CD4-positive, alpha-beta T cell treated with Interleukin-6 for 4 hours (primary cell): ENCODE measurements around the gene SMAD3.
"Not testable (repeated sequence)": the region's sequence is repeated elsewhere in the genome, so short reads cannot be mapped to it uniquely, and the experiment has no call there.

ENCODE experiments used
- DNase-seq: peaks from one replicate; pipeline ENCODE4 v3.0.0-alpha.2; 2020; ENCODE audit warnings: mixed read lengths

The SMAD3 gene

GRCh38 chr15:67146234-67146633 is 80.8 kb downstream of the SMAD3 start:
- DNase-seq = no peak

DNA sequence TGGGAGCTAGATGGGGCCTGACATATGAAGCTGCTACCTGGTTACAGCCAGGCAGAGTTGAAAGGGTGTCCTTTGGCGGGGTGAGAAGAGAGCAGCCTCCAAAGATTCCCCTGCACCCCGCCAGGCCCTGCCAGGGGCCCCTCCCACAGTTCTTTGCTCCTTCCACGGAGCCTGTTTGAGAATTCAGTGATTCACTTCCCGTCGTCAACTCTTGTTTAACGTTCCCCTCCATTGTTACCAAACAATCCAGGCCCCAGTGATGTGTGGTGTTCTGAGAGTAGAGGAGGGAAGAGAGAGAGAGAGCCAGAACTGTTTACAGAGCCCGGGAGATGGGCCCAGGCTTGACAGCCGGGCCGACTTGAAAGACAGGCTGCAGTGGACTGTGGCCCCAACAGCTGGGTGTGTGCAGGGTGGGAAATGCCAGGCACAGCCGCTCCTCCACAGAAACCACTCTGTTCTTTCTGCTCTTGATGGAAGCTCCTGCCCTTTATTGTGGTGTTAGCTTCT is 81.5 kb downstream of the SMAD3 start:
- DNase-seq = peak; percentile 64

DNA sequence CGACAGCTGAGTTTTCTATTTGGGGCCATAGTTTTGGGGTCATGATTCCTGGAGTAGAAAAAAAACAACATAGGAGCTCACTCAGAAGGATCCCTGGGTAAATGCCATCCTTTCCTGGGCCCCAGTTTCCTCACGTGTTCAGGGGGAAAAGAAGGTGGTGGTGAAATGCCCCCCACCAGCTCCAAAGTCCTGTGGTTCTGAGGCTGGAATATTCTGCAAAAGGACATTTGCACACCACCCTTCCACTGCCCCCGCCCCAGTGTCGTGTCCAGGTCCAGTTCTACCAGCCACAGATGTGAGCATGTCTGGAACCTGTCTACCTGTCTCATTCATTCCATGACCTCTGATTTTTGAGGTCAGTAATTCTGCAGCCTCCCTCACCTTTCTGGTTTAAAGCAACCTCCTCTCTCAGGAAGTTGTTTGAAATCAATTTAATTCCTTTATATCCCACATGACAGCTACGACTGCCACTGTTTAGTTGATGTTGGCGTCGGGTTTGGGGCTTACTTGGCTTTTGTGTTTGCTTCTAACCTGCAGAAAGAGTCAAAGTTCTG is 82.1 kb downstream of the SMAD3 start:
- no peak for DNase-seq

DNA sequence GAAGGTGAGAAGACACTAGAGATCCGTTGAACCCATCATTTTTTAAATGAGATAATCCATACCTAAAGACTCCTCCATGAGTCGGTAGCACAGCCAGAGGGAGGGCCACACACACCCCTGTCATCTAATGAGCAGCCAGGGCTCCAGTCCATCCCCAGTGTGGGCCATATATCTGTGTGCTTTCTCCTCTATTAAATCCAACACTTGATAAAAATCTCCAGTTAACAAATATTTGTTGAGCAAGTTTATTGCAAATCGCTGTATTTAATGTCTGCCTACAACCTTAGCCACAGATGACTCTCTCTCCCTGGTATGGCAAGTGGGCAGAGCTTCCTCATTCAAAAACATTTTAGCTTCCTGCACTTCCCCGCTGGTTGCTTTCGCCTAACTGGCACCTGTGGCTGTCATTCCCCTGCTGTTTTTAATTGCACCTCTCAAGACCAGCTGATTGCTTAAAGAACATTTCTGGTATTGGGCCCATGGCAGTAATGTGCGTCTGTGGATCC is 82.8 kb downstream of the SMAD3 start:
- DNase-seq = peak; percentile 49

DNA sequence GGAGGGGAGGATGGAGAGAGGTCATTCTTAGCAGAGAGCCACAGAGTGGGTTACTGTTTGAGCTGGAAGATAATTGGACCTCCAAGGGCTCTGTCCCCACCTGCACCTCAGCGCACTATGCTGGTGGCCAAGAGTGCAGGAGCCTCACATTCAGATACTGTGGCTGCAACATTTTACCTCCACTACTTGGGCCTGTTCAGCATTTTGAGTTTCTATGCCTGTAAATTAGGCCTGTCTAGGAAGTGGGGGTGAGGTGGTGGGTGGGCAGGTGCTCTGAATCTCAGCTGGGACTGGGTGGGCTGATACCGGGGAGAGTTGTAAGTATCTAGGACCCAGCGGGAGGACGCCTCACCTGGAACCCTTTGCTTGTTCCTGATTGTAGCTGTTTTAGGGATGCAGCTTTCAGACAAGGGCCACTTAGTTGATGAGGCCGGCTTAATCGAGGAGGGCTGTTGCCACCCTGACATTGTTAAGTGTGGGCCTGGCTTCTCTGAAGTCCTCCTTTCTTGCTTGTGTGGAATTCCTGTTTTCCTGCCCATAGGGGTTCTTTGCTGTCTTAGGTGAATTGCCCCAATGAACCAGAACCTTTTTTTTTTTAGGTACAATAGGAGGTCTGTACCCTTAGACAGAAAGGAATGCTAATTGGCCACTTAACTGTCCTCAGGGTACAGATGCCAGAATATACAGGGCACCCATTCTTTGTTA is 83.8 kb downstream of the SMAD3 start:
- DNase-seq = no peak

DNA sequence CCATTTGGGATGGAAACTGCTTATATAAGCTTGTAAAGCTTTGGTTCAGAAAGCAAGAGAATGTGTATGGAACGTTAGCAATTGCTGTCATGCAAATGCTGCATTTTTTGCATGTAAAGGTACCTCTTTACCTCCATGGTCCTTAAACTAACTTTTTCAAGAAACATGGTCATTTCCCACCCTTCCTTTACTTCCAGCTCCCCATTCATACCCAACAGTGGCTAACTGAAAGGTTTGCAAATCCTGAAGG is 84.3 kb downstream of the SMAD3 start:
- no peak for DNase-seq

GRCh38 chr15:67150023-67150860 is 84.8 kb downstream of the SMAD3 start:
- DNase-seq = peak; percentile 70

DNA sequence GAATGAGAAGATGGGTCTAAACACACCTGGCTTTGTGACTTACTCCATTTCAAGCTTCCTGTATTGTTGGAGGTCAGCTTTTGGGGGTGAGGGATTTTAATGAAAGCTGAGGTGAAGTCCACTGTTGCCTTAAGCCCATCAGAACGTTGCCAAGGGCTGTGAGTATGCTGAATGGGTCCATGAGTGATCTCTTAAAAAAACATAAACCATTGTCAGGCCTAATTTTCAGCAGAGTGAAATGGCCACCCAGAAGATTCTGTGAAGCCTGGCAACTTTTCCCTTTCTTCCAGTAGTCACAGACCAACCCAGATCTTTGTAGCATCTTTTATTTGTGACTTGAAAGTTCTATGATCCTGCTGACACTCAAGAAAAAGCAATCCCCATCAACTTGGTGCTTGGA is 87.0 kb downstream of the SMAD3 start:
- no peak for DNase-seq

DNA sequence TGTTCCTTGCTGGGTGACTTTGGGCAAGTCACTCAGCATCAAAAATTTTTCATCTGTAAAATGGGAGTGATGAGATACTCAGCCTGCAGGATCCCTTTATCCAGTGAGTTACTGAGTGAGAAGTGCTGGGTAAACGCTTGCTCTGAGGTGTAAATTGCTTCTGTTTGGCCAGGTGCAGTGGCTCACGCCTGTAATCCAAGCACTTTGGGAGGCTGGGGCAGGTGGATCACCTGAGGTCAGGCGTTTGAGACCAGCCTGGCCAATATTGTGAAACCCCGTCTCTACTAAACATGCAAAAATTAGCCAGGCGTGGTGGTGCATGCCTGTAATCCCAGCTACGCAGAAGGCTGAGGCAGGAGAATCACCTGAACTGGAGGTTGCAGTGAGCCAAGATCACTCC is 87.6 kb downstream of the SMAD3 start:
- not testable (repeated sequence) for DNase-seq

- DNase-seq = no peak
These were observed 88.8 kb downstream of the SMAD3 start for GRCh38 chr15:67154249-67154648.

DNA sequence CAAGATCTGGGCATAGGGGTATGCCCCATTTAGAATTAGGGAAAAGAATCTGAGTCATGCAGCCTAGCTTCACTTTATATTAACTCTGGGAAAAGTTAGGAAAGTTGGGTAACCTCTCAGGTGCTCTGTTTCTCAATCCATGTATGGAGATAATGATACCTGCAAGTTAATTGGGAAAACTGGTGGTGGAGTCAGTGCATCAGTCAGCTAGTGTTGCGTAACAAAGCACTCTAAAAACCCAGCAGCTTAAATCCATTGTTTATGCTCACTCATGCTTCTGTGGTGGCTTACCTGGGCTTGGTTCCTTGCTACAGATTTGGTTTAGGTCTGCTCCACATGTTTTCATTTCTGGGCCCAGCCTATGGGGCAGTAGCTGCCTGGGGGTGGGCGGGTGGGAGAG is 91.0 kb downstream of the SMAD3 start:
- no peak for DNase-seq

GRCh38 chr15:67156834-67157233 is 91.4 kb downstream of the SMAD3 start:
- peak; percentile 24 for DNase-seq

DNA sequence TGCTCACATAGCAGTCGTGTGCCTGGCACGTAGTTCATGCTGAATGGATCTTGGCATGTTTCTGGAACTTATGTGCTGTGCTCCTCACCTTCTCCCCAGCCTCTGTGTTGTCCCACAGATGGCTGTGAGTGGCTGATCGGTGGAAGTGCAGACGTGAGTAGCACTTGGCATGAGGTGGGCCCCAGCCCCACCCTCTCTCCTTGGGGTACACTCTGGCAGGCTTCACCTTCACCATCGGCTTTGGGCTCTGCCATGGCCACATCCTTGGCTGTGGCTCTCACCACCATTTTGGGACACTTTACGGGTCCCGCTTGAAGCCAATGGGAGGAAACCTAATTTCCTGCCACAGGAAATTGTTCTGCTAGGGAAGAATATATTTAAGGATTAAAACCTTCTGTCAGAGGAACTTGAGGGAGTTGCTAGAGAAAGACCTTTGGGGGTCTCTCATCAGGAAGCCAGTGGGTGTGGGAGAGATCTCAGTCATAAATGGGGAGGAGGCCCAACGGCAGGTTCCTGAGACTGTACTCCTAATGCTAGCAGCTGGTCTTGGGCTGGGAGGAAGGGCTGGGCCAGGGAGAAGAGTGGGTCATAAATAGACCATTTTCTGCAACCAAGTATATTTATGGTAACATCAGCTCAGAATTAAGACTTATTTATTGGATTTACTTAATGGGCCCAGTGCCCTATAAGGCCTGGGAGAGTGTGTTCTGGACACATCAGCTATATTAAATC is 92.3 kb downstream of the SMAD3 start:
- DNase-seq = no peak

DNA sequence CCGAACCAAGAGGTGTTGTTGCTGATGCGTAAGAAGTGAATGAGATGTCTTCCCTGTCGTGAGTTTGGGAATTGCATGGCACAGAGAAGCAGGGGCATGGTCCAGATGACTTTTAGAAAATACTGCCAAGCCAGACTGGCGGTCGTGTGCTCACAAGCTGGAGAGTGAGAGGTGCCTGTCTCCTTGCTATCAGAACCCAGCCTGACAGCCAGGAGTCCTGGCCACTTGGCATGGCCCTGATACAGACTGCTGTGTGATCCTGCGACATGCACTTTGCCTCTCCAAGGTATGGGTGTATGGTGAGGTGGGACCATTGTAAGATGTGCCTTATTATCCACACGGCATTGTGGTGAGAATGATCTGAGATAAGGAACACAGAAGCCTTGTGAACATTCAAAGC is 93.0 kb downstream of the SMAD3 start:
- DNase-seq = no peak

GRCh38 chr15:67161412-67161811 is 96.0 kb downstream of the SMAD3 start:
- DNase-seq = no peak

DNA sequence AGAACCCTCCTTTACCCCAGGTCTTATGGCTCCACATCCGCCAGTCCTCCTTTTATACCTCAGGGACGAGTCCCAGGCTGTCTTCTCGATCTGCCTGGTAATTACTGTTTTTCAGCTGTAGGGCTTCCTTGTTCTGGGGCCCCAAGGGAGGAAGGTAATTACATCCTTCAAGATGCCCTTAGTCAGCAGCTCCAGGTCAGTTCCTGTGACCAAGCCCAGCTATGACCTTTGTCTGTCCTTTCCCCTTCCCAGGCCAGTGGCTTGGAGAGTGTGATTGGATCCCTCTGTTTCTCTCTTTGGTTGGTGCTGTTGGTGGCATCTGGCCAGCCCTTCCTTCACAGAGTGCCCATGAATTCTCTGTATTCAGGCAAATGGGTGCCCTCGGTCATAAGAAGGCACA is 96.5 kb downstream of the SMAD3 start:
- DNase-seq = no peak

- no peak for DNase-seq
These were observed 97.8 kb downstream of the SMAD3 start for GRCh38 chr15:67163180-67163579.

- no peak for DNase-seq
These were observed 99.0 kb downstream of the SMAD3 start for GRCh38 chr15:67164401-67164791.

DNA sequence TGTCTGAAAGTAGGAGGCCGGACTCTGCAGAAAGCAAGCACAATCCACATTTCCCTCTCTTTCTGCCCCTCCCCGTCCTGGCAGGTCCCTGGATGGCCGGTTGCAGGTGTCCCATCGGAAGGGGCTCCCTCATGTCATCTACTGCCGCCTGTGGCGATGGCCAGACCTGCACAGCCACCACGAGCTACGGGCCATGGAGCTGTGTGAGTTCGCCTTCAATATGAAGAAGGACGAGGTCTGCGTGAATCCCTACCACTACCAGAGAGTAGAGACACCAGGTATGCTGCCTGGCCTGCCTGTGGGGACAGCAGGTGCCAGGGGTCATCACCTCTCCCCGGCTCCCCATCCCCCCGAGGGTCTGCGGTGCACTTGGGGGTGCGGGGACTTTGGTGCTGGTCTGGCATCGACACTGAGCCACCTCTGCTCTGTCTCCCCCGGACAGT is 99.4 kb downstream of the SMAD3 start:
- no peak for DNase-seq

GRCh38 chr15:67165254-67166253 is 100.2 kb downstream of the SMAD3 start:
- no peak for DNase-seq

DNA sequence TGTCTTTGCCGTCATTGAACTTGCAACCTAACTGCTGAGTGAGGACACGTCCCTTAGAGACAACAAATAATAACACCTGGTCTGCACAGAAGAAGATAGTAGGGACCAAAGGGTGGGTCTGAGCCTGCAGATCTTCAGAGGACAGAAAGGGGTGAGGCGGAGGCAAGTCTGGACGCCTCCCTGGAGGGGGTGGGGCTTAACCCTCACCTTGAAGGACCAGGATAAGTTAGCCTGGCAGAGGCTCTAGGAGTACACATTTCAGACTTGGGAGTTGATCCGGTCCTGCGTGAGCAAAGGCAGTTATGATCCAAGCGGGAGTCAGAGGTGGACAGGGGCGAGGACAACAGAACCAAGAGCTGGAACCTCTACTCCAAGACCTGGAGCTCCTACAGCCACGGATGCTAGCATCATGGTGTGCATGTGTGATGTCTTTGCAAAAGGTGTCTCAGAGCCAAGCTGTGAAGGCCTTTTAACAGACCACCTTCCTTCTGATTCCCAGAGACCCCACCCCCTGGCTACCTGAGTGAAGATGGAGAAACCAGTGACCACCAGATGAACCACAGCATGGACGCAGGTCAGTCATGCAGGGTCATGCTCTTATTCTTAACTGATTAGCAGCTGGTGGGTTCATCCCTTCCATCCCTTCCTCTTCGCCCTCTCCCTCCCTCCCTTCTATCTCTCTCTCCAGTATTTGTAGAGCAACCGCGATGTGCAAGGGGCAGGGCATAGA is 101.0 kb downstream of the SMAD3 start:
- no peak for DNase-seq
